Heart left ventricle (tissue), 13 donors: ENCODE data around the gene KRTAP4-7.

ENCODE experiments used
- CTCF ChIP-seq, 12 donors: fragments of 200-600 bp; sonication (generic) in 4 of 12; IDR thresholded peaks; one replicate each; pipeline versions ENCODE4 v1.5.0 to v1.8.0; 2018 to 2022; ENCODE audit warnings: antibody characterized with exemption in 12 of 12, mild to moderate bottlenecking in 5 of 12
- POLR2A ChIP-seq, 2 donors: fragments of 450-650 bp; IDR thresholded peaks; one replicate each; pipeline ENCODE4 v1.6.1; 2017; ENCODE audit warnings: antibody characterized with exemption in 2 of 2, mild to moderate bottlenecking in 2 of 2, moderate library complexity in 2 of 2
- donor health status: ischemic (EF 13 %, LVEDD 7.1; RV severe dilation, severe dysfunction).
- donor health status: DM: no; HTN: yes; CAD: no.
- donor health status: DM: no; HTN: no; CAD: no.
- donor health status: ischemic (EF 25% LVEDD 6.9; RV normal size, moderate dysfunction).
- donor health status: ischemic (EF 25% LVEDD 5.7; RV mildly dilated, moderate dysfunction).
- donor health status: ischemic (EF 35%, LVEDD 5.7; RV mildly dilated, moderate dysfunction).
- donor health status: nonischemic (EF 11% LVEDD 7.7; RV severe dilation, severe dysfunction).
- donor health status: DM: yes; HTN: yes; CAD: no.
- donor health status: PGD.
- donor health status: ischemic (EF 29% LVEDD 5.4; RV normal size, mild dysfunction).
- donor health status: nonischemic (EF 23%, LVEDD 6.1; RV moderate dilation, normal function).

- TF ChIP-seq CTCF (IDR thresholded peaks at IDR 0.05) (no peak), POLR2A (IDR thresholded peaks at IDR 0.05) (no peak)
These were observed 24.0 kb downstream of the KRTAP4-7 start for GRCh38 chr17:41107941-41108450.
